BE2C (cell line): ENCODE measurements around the gene ALOX15B.

Experiments used
- DNase-seq: peaks from one replicate; pipeline ENCODE4 v3.0.0-alpha.2; 2020
- H3K27me3 ChIP-seq: fragments of 250-450 bp; sonication (Bioruptor Pico); 2 replicates; pipeline ENCODE4 v1.5.1; 2020; ENCODE audit warnings: mild to moderate bottlenecking
- H3K36me3 ChIP-seq: fragments of 250-450 bp; sonication (Bioruptor Pico); 2 replicates; pipeline ENCODE4 v1.5.1; 2020; ENCODE audit warnings: mild to moderate bottlenecking
- H3K4me1 ChIP-seq: fragments of 250-450 bp; sonication (Bioruptor Pico); 2 replicates; pipeline ENCODE4 v1.5.1; 2020
- H3K4me3 ChIP-seq: 2 replicates; pipeline ENCODE4 v1.5.1; 2011; ENCODE audit warnings: low read depth, low read length
- H3K9me3 ChIP-seq: fragments of 250-450 bp; sonication (Bioruptor Pico); 2 replicates; pipeline ENCODE4 v1.5.1; 2020
- TF ChIP-seq, protein P1 (sequence below): IDR thresholded peaks from 2 replicates; pipeline ENCODE4 v1.5.1; 2012; ENCODE audit warnings: mild to moderate bottlenecking, low read depth, low read length

Gene ALOX15B

DNA sequence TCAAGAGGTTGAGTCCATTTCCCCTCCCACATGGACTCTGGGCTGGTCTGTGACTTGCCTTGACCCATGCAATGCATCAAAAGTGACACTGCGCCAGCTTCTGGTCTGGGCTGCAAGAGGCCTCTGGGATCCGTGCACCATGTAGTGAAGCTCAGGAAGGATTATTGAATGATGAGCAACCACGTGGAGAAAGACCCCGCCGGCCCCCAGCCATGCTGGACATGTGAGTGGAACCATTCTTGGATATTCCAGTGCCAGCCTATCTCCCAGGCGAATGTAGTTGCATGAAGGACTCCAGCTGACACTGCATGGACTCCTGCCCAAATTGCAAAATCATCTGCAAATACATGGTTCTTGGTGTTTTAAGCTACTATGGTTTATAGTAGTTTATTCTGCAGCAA lies 7.6 kb upstream of the ALOX15B start:
- Histone ChIP-seq H3K36me3 (no peaks in the 10 kb centered on the region), H3K9me3 (no peaks in the 10 kb centered on the region), H3K4me3 (no peak overlapping the region), H3K27me3 (no peaks in the 10 kb centered on the region), H3K4me1 (no peaks in the 10 kb centered on the region)
- no peak for DNase-seq
- TF ChIP-seq, protein P1, sequence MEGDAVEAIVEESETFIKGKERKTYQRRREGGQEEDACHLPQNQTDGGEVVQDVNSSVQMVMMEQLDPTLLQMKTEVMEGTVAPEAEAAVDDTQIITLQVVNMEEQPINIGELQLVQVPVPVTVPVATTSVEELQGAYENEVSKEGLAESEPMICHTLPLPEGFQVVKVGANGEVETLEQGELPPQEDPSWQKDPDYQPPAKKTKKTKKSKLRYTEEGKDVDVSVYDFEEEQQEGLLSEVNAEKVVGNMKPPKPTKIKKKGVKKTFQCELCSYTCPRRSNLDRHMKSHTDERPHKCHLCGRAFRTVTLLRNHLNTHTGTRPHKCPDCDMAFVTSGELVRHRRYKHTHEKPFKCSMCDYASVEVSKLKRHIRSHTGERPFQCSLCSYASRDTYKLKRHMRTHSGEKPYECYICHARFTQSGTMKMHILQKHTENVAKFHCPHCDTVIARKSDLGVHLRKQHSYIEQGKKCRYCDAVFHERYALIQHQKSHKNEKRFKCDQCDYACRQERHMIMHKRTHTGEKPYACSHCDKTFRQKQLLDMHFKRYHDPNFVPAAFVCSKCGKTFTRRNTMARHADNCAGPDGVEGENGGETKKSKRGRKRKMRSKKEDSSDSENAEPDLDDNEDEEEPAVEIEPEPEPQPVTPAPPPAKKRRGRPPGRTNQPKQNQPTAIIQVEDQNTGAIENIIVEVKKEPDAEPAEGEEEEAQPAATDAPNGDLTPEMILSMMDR, result no peak

DNA sequence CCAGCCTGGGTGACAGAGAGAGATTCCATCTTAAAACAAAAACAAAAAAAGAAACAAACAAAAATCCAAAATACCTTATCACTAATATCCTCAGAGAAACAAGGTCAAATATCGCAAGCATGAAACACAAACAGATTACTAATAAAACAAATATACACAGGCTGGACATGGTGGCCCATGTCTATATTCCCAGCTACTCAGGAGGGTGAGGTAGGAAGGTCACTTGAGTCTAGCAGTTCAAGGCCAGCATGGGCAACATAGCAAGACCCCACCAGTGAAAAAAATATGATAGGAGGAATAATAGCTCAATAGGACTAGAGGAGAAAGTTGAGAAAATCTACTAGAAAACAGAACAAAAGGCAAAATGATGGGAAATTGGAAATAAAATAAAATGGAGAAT lies 6.9 kb upstream of the ALOX15B start:
- Histone ChIP-seq H3K4me1 (no peaks in the 10 kb centered on the region), H3K27me3 (no peaks in the 10 kb centered on the region), H3K9me3 (no peaks in the 10 kb centered on the region), H3K36me3 (no peaks in the 10 kb centered on the region), H3K4me3 (no peak overlapping the region)
- DNase-seq, result no peak
- TF ChIP-seq, protein P1, result no peak

DNA sequence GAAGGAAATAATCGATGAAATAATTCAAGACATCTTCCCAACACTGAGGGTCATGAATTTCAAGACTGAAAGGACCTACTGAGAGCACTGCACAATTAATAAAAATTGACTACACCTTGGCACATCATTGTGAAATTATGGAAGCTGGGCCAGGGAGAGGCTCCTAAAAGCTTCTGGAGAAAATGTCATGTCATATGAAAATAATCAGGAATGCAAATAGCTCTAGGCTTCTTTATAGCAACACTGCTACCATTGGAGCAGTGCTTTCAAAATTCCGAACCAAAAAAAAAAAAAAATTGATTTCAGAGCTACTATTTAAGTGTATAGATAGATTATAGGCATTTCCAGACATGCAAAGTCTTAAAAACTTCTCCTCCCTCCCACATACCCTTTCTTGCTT lies 6.4 kb upstream of the ALOX15B start:
- H3K9me3 ChIP-seq, result no peaks in the 10 kb centered on the region
- DNase-seq, result no peak
- no peak overlapping the region for H3K4me3 ChIP-seq
- H3K4me1 ChIP-seq, result no peaks in the 10 kb centered on the region
- no peaks in the 10 kb centered on the region for H3K36me3 ChIP-seq
- TF ChIP-seq, protein P1, result no peak
- H3K27me3 ChIP-seq, result no peaks in the 10 kb centered on the region

DNA sequence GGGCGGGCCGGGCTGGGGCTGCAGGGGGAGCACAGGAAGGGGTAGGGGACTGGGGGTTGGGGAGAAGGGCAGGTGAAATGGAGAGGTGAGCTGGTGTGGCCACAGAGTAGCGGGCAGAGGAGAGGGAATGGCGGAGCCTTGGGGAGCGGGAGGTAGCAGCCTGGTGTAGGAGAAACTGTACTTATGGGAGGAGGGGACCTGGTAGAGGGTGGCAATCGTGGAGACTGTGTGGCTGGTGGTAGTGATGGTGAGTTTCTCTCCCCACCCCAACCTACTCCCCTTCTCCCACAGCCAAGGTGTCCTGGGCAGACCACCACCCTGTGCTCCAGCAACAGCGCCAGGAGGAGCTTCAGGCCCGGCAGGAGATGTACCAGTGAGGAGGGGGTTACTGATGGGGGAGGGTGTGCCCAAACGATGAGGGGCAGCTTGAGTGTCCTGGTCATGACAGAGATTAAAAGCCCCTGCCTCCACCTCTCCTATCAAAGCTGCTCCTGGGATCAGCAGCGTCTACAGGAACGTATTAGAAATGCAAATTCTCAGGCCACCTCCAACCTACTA lies 831 bp downstream of the ALOX15B start:
- Histone ChIP-seq H3K4me1 (peaks cover 8% of the 10 kb centered on the region), H3K9me3 (no peaks in the 10 kb centered on the region), H3K36me3 (no peaks in the 10 kb centered on the region), H3K4me3 (no peak overlapping the region), H3K27me3 (no peaks in the 10 kb centered on the region)
- TF ChIP-seq, protein P1, result no peak
- DNase-seq, result no peak

DNA sequence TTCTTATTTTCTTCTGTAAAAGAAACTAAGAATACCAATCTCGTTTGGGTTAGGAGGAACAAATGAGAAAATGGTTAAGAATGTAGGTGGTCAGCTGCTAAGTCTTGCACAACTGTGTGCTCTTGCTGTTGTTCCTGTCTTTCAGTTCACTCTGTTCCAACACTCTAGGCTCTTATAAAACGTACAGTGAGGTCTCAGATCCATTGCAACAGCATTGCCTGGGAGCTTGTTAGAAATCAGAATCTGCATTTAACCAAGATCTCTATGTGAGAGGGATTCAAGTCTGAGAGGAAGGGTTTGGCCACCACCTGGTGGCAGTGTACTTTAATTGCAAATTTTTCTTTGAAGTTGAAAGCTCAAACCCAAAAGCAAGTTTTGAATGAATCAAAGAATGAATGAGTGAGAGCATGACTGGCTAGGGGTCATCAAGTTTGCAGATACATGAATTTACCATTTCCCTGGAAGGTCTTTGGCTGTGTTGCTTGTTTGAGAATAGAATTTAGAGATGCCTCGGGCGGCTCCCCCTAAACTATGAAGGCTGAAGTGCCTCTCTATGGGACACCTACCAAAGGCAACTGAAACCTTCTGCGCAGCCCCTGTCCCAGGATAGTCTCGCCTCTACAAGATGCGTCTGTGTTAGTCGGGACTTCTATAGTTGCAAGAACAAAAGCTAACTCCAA lies 2.5 kb downstream of the ALOX15B start:
- DNase-seq, result peak; percentile 26
- TF ChIP-seq, protein P1, result peak; percentile 59
- no peaks in the 10 kb centered on the region for H3K27me3 ChIP-seq

DNA sequence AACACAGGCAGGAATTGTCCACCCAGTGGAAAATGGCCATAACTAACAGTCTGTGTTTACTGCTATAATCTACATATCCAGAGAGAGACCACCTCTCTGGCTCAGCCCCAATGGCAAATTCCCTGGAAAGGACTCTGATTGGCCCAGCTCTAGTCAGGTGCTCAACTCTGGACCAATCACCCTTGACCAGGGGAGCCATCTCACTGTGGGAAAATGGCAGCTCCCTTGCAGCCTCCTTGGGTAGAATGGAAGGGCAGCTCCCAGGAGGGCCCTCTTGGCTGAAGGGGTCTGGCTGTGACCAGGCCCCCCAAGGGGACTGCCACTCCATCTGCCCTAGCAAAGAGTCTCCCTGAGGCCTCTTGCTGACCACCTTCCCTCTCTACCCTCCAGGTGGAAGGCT lies 3.1 kb downstream of the ALOX15B start:
- H3K4me1 ChIP-seq, result peaks cover 8% of the 10 kb centered on the region
- TF ChIP-seq, protein P1, result no peak
- H3K27me3 ChIP-seq, result no peaks in the 10 kb centered on the region
- H3K4me3 ChIP-seq, result no peak overlapping the region
- no peaks in the 10 kb centered on the region for H3K36me3 ChIP-seq
- H3K9me3 ChIP-seq, result no peaks in the 10 kb centered on the region
- DNase-seq, result peak; percentile 26

More for the DNA sequence above, 2.5 kb downstream of the ALOX15B start:
- no peaks in the 10 kb centered on the region for H3K36me3 ChIP-seq
- H3K4me3 ChIP-seq, result no peak overlapping the region
- peaks cover 8% of the 10 kb centered on the region for H3K4me1 ChIP-seq
- no peaks in the 10 kb centered on the region for H3K9me3 ChIP-seq
